ENCODE data around the gene NSFL1C.
"Not testable (repeated sequence)": the region's sequence is repeated elsewhere in the genome, so short reads cannot be mapped to it uniquely, and the experiment has no call there.

The NSFL1C gene

DNA sequence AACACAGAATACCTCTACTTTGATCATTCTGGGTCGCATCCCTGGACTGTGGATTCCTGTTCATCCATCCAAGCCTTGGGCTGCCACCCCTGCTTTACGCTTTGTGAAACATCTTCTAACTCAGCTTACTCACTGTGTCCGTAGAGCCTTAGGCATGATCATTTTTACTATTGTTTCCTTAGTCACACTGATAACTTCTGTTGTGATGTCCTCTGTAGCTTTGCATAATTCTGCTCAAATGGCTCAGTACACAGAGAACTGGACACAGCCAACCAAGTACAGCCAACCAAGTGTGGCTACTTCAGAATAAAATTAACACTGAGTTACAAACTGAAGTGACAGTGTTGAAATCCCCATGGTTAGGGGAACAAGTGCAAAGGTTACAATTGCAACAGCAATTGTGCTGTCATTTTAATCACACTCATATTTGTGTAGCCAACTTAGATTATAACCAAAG is 65.2 kb downstream of the NSFL1C start:
- DNase-seq: no peak
- in situ Hi-C loops (cut with MboI; ENCODE audit: low pct_unique_long_range_greater_than_20kb, low sequenced_read_pairs): no loop called here

DNA sequence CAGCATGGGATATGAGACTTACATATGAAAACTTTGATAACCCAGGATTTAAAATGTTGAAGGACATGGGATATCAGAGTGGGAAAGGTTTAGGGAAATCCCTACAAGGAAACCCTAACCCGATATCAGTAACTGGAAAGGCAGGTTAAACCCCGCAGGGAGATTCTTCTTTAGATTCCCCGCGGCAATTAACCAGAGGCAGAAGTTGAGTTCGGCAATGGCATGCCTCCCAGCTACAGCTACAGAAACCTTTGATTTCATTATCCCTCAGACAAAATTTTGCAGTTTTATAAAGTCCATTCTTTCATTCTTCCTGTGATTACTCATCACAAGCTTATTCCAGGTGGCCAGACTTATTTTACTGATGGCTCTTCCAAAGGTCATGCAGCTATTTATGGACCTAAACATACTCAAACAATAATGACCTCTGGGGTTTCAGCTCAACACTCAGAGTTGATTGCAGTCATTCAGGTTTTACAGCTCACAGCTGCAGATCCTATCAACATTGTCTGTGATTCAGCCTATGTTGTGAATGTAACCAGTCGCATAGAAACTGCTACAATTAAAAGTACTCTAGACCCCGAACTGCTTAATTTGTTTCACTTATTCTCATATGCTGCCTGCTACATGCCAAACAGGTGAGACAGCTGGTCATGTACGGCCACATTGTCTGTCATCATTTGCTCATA is 66.8 kb downstream of the NSFL1C start:
- in situ Hi-C loops (cut with MboI; ENCODE audit: low pct_unique_long_range_greater_than_20kb, low sequenced_read_pairs); DNase-seq: not testable (repeated sequence)

DNA sequence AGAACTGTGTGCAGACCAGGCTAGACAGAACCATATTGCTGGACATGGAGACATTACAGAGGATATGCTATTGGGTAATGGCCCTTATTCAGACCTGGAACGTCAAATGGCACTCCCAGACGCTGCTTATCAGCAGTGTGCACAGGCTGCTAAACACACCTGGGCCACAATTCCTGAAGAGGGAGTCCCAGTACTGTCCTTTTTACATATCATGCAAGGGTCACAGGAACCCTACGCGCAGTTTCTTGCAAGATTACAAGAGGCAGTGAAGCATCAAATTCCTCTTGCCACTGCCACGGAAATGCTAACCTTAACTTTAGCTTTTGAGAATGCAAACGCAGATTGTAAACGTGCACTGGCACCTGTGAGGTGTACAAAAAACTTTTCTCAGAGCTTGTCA is 68.5 kb downstream of the NSFL1C start:
- in situ Hi-C loops (cut with MboI; ENCODE audit: low pct_unique_long_range_greater_than_20kb, low sequenced_read_pairs); DNase-seq: not testable (repeated sequence)

DNA sequence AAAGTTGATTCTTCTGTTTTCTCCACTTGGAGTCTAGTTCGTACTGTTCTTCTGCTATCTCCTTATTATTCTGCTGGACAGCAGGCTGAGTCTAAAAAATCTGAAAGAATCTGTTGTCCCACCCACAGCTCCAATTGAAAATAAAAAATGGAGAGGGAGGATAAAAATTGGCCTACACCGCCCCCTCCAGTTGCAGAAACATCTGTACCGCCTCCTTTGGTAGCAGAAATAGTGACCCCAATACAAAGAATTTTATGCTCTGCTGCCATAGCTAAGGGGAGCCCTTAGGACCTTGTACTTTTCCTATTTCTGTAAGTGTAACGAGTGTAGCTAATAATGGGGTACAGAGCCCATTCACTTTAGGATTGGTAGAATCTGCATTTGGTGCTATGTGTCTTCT is 68.9 kb downstream of the NSFL1C start:
- DNase-seq: peak; percentile 22
- in situ Hi-C loops (cut with MboI; ENCODE audit: low pct_unique_long_range_greater_than_20kb, low sequenced_read_pairs): no loop called here

DNA sequence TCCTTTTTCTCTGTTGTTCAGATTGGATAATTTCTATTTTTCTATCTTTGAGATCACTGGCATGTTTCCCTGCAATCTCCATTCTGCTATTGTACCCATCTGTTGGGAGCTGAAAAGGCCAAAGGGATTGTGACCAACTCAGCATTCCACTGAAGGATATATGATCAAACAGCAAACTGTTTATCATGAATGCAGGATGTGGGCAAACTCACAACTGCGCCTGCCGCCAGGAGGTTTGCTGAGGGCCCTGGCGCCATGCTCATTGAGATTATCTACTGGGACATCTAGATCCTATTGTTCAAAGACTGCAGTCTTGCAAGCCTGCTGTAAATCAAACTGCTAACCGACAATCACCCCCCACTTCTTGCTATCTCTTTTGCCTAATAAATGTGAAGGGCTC is 69.9 kb downstream of the NSFL1C start:
- in situ Hi-C loops (cut with MboI; ENCODE audit: low pct_unique_long_range_greater_than_20kb, low sequenced_read_pairs): no loop called here
- peak; percentile 29 for DNase-seq

DNA sequence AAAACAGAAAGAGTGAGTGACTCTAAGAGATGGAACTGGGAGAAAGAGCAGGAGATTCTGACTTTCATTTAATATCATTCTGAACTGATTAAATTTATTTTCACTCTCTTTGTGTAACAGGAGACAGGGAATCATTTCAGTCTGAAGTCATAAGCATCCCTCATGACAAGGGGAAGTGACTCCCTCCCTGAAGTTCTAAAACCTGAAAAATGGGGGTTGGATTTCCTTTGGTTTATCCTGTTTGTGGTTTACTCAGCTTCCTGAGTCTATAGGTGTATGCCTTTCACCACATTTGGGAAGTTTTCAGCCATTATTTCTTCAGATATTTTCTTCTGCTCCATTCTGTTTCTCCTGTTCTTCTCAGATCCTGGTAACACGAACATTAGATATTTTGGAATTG is 70.4 kb downstream of the NSFL1C start:
- DNase-seq: peak; percentile 20
- in situ Hi-C loops (cut with MboI; ENCODE audit: low pct_unique_long_range_greater_than_20kb, low sequenced_read_pairs): no loop called here

DNA sequence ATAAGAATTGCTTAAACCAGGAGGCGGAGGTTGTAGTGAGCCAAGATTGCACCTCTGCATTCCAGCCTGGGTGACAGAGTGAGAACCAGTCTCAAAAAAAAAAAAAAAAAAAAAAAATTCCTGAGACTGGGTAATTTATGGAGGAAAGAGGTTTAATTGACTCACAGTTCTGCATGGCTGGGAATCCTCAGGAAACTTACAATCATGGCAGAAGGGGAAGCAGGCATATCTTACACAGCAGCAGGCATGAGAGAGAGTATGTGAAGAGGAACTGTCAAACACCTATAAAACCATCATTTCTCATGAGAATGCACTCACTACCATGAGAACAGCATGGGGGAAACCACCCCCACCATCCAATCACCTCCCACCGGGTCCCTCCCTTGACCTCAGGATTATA is 72.0 kb downstream of the NSFL1C start:
- DNase-seq: peak; percentile 89
- in situ Hi-C loops (cut with MboI; ENCODE audit: low pct_unique_long_range_greater_than_20kb, low sequenced_read_pairs): no loop called here

DNA sequence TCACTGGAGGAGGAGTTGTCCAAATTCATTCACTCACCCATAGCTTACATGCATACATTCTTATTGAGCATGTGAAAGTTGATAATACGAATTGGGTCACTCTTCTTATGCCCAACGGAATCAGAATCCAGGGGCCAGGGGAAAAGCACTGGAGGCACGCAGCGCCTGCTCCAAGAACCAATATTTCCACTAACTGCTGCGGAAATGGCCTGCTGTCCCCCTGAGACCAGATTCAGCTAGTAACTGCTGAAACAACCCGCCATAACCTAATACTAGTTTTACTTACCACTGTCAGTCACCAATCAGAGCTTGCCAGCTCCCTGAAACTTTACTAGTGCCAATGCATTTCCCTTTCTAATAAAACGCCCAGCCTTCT is 73.2 kb downstream of the NSFL1C start:
- no peak for DNase-seq
- in situ Hi-C loops (cut with MboI; ENCODE audit: low pct_unique_long_range_greater_than_20kb, low sequenced_read_pairs): no loop called here

DNA sequence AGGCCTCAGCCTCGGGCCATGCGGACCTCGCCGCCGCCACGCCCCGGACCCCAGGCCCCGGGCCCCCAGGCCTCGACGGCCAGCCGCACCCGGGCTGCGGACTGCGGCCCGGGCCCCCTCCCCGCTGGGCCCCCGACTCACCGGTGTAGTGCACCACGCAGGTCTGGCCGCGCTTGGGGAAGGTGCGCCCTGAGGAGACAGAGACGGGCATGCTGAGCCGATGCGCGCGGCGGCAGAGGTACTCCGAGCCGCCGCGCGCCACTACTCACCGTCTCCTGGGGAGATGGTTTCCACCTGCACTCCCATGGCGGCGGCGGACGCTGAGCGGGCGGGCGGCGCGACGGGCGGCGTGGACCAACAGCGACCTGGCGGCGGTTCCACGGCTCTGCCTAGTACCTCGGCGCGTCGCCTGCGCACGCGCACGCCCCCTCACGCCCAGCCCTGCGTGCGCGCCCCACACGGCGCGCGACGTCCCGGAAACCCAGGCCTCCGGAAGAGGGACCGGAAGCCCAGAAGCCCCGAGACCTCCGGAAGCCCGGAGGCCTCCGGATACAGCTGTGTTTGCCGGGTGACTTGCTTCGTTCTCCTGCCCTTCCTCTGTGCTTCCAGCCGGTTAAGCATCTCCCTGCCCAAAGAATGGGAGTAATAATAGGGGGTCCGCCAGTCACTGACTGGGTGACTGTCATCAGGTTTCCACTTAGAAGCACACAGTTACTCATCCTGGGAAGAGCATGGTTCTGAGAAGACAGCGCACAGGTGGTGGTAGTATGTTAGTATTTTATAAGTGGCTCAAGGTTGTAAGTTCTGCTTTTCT is 73.7 kb downstream of the NSFL1C start, which contains the start of gene FKBP1A:
FKBP1A (minus strand) TSS at position 362 of the 814 bp plus-strand sequence; CDS start at position 306, 56 bp downstream.
- DNase-seq: peak; percentile 96
- in situ Hi-C loops (cut with MboI; ENCODE audit: low pct_unique_long_range_greater_than_20kb, low sequenced_read_pairs): no loop called here

DNA sequence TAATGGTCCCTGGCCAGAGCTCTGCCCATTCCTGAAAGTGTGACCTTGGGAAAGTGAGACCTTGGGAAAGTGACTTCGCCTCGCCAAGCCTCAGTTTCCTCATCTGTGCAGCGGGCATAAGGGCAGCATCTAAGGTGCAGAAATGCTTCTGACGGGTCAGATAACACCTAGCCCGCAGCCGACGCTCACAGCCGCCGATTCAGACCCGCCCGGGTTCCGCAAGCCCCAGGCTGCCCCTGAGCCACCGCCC is 74.3 kb downstream of the NSFL1C start:
- in situ Hi-C loops (cut with MboI; ENCODE audit: low pct_unique_long_range_greater_than_20kb, low sequenced_read_pairs): no loop called here
- DNase-seq: no peak

Data from KBM-7 (cell line).